GM12878 (cell line): Measurements from ENCODE around the gene FAM170B. TPM values are rescaled to one million over a fixed set of nuclear protein-coding genes. Genes with fewer than 3 reads are reported as not detected.

Experiments
- ATAC-seq: fragments of 200-7000 bp; cut with Tn5 transposase; 3 replicates; pipeline ENCODE4 v1.9.1; 2020; ENCODE audit warnings: mild to moderate bottlenecking, moderate library complexity
- BruUV-seq: library from RNA; stranded (reverse); fragments of 400-500 nt; replicated peaks from 2 replicates; lab custom pipeline; 2021; lab: Mats Ljungman, UMichigan
- CTCF ChIA-PET: fragments of 300-600 bp; sonication (Branson Sonifier 250); formaldehyde crosslinking; extraction: SDS; loops from one replicate; lab custom pipeline; 2021; ENCODE audit warnings: inconsistent platforms; lab: Yijun Ruan, JAX
- POLR2A ChIA-PET: fragments of 350-600 bp; formaldehyde crosslinking; extraction: SDS; loops from one replicate; lab custom pipeline; 2021; ENCODE audit warnings: inconsistent platforms; lab: Charles Lee
- RAD21 ChIA-PET: fragments of 300-600 bp; sonication (Branson Sonifier 250); formaldehyde crosslinking; loops from one replicate; lab custom pipeline; 2023; ENCODE audit warnings: antibody characterized with exemption; ENCODE audit not compliant: unreplicated experiment; lab: Charles Lee
- SMC1A ChIA-PET: fragments of 300-600 bp; sonication (Branson Sonifier 250); formaldehyde crosslinking; loops from one replicate; lab custom pipeline; 2023; ENCODE audit not compliant: unreplicated experiment, uncharacterized antibody; lab: Charles Lee
- DNase-seq: peaks from one replicate; pipeline ENCODE4 v3.0.0-alpha.2; 2011; ENCODE audit warnings: low read depth, low spot score
- FAIRE-seq: peaks from 3 replicates; lab custom pipeline; 2011; peaks lifted over from hg19 to GRCh38; lab: Jason Lieb, UNC
- H2AFZ ChIP-seq: 2 replicates; pipeline ENCODE4 v1.6.0; 2011; ENCODE audit warnings: low read depth, low read length, control low read depth; ENCODE audit not compliant: control insufficient read depth
- H3K27ac ChIP-seq: 2 replicates; pipeline ENCODE4 v1.5.1; 2011; ENCODE audit warnings: control low read depth; ENCODE audit not compliant: control insufficient read depth, insufficient read depth
- H3K27me3 ChIP-seq, 2 experiments: replicated peaks in 1 of 2; 2 replicates each; pipeline versions ENCODE4 v1.6.0 to v1.6.1; 2011; ENCODE audit warnings: low read length in 1 of 2; ENCODE audit not compliant: control insufficient read depth in 2 of 2, insufficient read depth in 2 of 2
- H3K36me3 ChIP-seq, 2 experiments: 2 replicates each; pipeline ENCODE4 v1.5.1; 2011; ENCODE audit warnings: low read length in 1 of 2; ENCODE audit not compliant: control insufficient read depth in 2 of 2, insufficient read depth in 2 of 2
- H3K4me1 ChIP-seq: 2 replicates; pipeline ENCODE4 v1.6.1; 2011; ENCODE audit warnings: mild to moderate bottlenecking, low read length, moderate library complexity, mixed read lengths; ENCODE audit not compliant: control insufficient read depth, insufficient read depth
- H3K4me2 ChIP-seq: 2 replicates; pipeline ENCODE4 v1.6.0; 2011; ENCODE audit warnings: control low read depth; ENCODE audit not compliant: control insufficient read depth, insufficient read depth
- H3K4me3 ChIP-seq: fragments of 200-600 bp; sonication (generic); 2 replicates; pipeline ENCODE4 v1.5.1; 2016
- H3K79me2 ChIP-seq: 2 replicates; pipeline ENCODE4 v1.6.0; 2011; ENCODE audit warnings: low read length; ENCODE audit not compliant: control insufficient read depth, insufficient read depth
- H3K9ac ChIP-seq: 2 replicates; pipeline ENCODE4 v1.8.0; 2011; ENCODE audit warnings: low read length, control low read depth, mixed read lengths; ENCODE audit not compliant: control insufficient read depth, insufficient read depth
- H3K9me3 ChIP-seq: replicated peaks from 3 replicates; pipeline ENCODE4 v1.5.1; 2011; ENCODE audit warnings: mild to moderate bottlenecking, low read length; ENCODE audit not compliant: control insufficient read depth, insufficient read depth
- H4K20me1 ChIP-seq: 2 replicates; pipeline ENCODE4 v1.6.0; 2011; ENCODE audit not compliant: control insufficient read depth, insufficient read depth
- JUND ChIP-seq: IDR thresholded peaks from 2 replicates; pipeline ENCODE4 v1.6.1; 2012; ENCODE audit warnings: low read depth, mild to moderate bottlenecking, low read length, improper control_type of control experiment, moderate library complexity
- KLF5 ChIP-seq: fragments of 450-650 bp; IDR thresholded peaks from 2 replicates; pipeline ENCODE4 v1.6.1; 2014; ENCODE audit warnings: mild to moderate bottlenecking; ENCODE audit not compliant: partially characterized antibody
- MEF2A ChIP-seq: IDR thresholded peaks from 2 replicates; pipeline ENCODE4 v1.6.1; 2011; ENCODE audit warnings: low read depth, mild to moderate bottlenecking, low read length, moderate library complexity; ENCODE audit not compliant: insufficient read depth
- NFYB ChIP-seq: IDR thresholded peaks from 2 replicates; pipeline ENCODE4 v1.6.1; 2011; ENCODE audit warnings: low read depth, mild to moderate bottlenecking, low read length, improper control_type of control experiment, moderate library complexity; ENCODE audit not compliant: insufficient read depth
- NR2C1 ChIP-seq: fragments of 450-650 bp; IDR thresholded peaks from 2 replicates; pipeline ENCODE4 v1.6.1; 2017; ENCODE audit warnings: antibody characterized with exemption, mild to moderate bottlenecking, moderate library complexity
- SUPT20H ChIP-seq: IDR thresholded peaks from 2 replicates; pipeline ENCODE4 v1.6.1; 2011; ENCODE audit warnings: low read depth, mild to moderate bottlenecking, low read length, moderate library complexity, borderline replicate concordance; ENCODE audit not compliant: control insufficient read depth
- ZNF384 ChIP-seq: IDR thresholded peaks from 2 replicates; pipeline ENCODE4 v1.6.1; 2012; ENCODE audit warnings: low read depth, mild to moderate bottlenecking, low read length, improper control_type of control experiment, borderline replicate concordance
- WGBS: methylation state at CpG from one replicate; pipeline ENCODE4 v1.1.6; 2016; ENCODE audit warnings: low lambda C conversion rate; ENCODE audit not compliant: insufficient replicate concordance, insufficient coverage; ENCODE audit errors: missing lambda C conversion rate; 5-methylcytosine and 5-hydroxymethylcytosine counted together
- in situ Hi-C: fragments of 300-500 bp; cut with MboI; formaldehyde crosslinking; loops from 9 replicates; pipeline ENCODE4 v1.14.3; 2018; ENCODE audit warnings: mixed read lengths
- intact Hi-C: fragments of 100-400 bp; cut with micrococcal nuclease; formaldehyde crosslinking; loops from one replicate; pipeline ENCODE4 v1.14.2; 2022; ENCODE audit not compliant: unreplicated experiment
- polyA plus RNA-seq, 11 experiments: library from polyadenylated mRNA; depleted of rRNA in 4 of 11; unstranded in 6 of 11; stranded (reverse) in 5 of 11; fragments of >200 nt; fragmentation: Nextera tagmentation in 4 of 11; fragmentation: Illumina TruSeq in 1 of 11; extraction: Ambion mirVana in 4 of 11; extraction: Trizol in 1 of 11; gene quantifications; 1 replicate in 1 of 11; 2 replicates in 10 of 11; pipeline versions ENCODE4 v1.2.1 to v1.2.3, GENCODE V29; 2011 to 2016; ENCODE audit warnings: inconsistent platforms in 2 of 11, missing spikeins in 2 of 11, low read depth in 1 of 11
- total RNA-seq, 4 experiments: library from RNA; depleted of rRNA in 3 of 4; stranded (reverse); fragments of >200 nt in 3 of 4; fragmentation: Illumina TruSeq in 1 of 4; extraction: Trizol in 1 of 4; gene quantifications; 2 replicates each; pipeline versions ENCODE4 v1.2.1 to v1.2.3, GENCODE V29; 2013 to 2021
- TF ChIP-seq, protein P1 (sequence below): IDR thresholded peaks from 2 replicates; pipeline ENCODE4 v1.6.1; 2012; ENCODE audit warnings: low read length, inconsistent platforms
- TF ChIP-seq, protein P2 (sequence below): fragments of 450-650 bp; formaldehyde crosslinking; IDR thresholded peaks from 2 replicates; pipeline ENCODE4 v1.5.0; 2022; ENCODE audit warnings: mild to moderate bottlenecking, missing genetic modification characterization
- TF ChIP-seq, protein P3 (sequence below): fragments of 450-650 bp; IDR thresholded peaks from 2 replicates; pipeline ENCODE4 v1.6.1; 2017; ENCODE audit warnings: mild to moderate bottlenecking, moderate library complexity

The FAM170B gene
- total and polyA plus RNA-seq, 10 of the 15 experiments (the other 5 are each of a cell fraction or from before 2014, with no cell fraction given), result not detected

DNA sequence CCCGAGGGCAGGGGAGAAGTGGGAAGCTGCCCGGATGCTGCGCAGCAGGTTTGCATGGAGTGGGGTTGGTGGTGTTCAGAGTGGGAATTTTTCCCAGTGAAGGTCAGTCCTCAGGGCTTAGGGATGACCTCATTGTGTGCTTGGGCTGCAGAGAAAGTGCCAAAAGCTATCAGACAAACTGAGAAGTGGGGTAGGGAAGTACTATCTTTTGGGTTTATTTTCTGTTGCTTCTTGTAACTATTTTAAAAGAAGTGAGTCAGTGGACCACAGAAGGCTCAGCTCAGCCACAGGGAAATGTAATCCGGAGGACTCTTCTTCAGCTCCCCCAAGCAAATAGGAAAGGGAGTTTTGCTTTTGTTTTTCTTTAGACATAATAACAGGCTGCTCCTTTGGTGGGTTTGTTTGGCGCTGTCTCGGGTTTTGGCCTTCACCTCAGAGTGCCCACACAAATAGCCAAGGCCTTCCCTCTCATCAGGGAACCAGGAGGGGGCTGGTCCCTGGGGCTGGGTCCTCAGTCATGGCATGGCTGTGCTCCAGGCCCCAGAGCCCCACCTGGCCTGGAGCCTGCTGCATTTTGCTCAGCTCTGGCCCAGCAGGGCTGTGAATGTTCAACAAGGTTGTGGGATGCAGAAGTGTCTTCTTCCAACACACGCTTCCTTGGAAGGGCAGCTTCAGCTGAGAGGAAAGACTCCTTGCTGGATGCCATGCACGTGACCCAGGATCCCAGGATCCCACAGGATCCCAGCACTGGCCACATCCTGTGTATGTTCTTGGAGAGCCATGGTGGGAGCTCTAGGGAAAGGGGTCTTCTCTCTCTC is 5.4 kb upstream of the FAM170B start (continued):
- TF ChIP-seq, protein P1, sequence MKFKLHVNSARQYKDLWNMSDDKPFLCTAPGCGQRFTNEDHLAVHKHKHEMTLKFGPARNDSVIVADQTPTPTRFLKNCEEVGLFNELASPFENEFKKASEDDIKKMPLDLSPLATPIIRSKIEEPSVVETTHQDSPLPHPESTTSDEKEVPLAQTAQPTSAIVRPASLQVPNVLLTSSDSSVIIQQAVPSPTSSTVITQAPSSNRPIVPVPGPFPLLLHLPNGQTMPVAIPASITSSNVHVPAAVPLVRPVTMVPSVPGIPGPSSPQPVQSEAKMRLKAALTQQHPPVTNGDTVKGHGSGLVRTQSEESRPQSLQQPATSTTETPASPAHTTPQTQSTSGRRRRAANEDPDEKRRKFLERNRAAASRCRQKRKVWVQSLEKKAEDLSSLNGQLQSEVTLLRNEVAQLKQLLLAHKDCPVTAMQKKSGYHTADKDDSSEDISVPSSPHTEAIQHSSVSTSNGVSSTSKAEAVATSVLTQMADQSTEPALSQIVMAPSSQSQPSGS, result no peak
- TF ChIP-seq ZNF384, result no peak
- TF ChIP-seq MEF2A, result no peak
- TF ChIP-seq JUND, result no peak
- TF ChIP-seq, all 136 proteins: peak for 5

DNA sequence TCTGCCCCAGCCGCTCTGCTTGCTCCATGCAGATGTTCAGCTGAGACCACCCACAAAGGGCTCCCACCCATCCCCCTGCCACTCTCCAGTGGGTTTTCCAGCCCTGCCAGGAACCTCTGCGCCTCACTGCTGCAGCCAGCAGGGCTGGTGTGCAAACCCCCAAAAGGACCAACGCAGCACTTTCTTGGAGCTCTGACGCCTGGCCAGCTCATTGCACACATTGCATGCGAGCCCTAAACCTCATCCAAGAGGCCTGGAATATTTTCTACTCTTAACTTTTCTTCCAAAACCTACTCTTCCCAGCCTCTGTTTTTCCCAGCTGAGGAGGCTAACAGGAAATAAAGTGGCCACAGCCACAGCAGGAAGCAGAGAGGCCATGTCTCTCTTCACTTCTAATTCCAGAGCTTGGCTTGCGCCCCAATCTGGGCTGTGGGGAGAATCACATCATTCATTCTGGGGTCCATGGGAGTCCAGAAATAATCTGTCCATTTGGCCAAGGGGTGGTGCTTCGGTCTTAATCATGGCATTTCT is 4.6 kb upstream of the FAM170B start:
- Histone ChIP-seq H3K9ac (no peak overlapping the region), H3K9me3 (no peaks in the 10 kb centered on the region), H3K4me3 (no peak overlapping the region), H3K79me2 (no peaks in the 10 kb centered on the region), H3K4me1 (no peaks in the 10 kb centered on the region), H3K36me3 (no peaks in the 10 kb centered on the region), H3K4me2 (no peak overlapping the region), H3K27me3 (no peaks in the 10 kb centered on the region), H4K20me1 (no peaks in the 10 kb centered on the region), H2AFZ (no peak overlapping the region), H3K27ac (no peak overlapping the region)
- FAIRE-seq, result no peak
- CTCF ChIA-PET, result interaction anchor here (2.0 kb wide), 1 partner anchor 269 kb away, joined by 6 read pairs; no protein-coding TSS in a partner anchor
- RAD21 ChIA-PET, result interaction anchor here (0.8 to 1.3 kb wide), 5 partner anchors 8 to 42 kb away, joined by 3 to 4 read pairs (median 3); no protein-coding TSS in a partner anchor
- 52% methylated on average over 7 of the region's 7 CpGs for WGBS
- SMC1A ChIA-PET, result interaction anchor here (1.1 to 1.7 kb wide), 4 partner anchors 10 to 48 kb away, joined by 3 to 7 read pairs (median 3); no protein-coding TSS in a partner anchor
- BruUV-seq, result no TSS peak
- no peak for ATAC-seq
- POLR2A ChIA-PET, result interaction anchor here (1.0 kb wide), 1 partner anchor 10 kb away, joined by 4 read pairs; no protein-coding TSS in a partner anchor
- in situ Hi-C loops (no loop called here), intact Hi-C loops (no loop called here)
- no peak for DNase-seq
- TF ChIP-seq, protein P2, sequence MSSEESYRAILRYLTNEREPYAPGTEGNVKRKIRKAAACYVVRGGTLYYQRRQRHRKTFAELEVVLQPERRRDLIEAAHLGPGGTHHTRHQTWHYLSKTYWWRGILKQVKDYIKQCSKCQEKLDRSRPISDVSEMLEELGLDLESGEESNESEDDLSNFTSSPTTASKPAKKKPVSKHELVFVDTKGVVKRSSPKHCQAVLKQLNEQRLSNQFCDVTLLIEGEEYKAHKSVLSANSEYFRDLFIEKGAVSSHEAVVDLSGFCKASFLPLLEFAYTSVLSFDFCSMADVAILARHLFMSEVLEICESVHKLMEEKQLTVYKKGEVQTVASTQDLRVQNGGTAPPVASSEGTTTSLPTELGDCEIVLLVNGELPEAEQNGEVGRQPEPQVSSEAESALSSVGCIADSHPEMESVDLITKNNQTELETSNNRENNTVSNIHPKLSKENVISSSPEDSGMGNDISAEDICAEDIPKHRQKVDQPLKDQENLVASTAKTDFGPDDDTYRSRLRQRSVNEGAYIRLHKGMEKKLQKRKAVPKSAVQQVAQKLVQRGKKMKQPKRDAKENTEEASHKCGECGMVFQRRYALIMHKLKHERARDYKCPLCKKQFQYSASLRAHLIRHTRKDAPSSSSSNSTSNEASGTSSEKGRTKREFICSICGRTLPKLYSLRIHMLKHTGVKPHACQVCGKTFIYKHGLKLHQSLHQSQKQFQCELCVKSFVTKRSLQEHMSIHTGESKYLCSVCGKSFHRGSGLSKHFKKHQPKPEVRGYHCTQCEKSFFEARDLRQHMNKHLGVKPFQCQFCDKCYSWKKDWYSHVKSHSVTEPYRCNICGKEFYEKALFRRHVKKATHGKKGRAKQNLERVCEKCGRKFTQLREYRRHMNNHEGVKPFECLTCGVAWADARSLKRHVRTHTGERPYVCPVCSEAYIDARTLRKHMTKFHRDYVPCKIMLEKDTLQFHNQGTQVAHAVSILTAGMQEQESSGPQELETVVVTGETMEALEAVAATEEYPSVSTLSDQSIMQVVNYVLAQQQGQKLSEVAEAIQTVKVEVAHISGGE (CRISPR knock-in tag), result no peak
- TF ChIP-seq, protein P3, sequence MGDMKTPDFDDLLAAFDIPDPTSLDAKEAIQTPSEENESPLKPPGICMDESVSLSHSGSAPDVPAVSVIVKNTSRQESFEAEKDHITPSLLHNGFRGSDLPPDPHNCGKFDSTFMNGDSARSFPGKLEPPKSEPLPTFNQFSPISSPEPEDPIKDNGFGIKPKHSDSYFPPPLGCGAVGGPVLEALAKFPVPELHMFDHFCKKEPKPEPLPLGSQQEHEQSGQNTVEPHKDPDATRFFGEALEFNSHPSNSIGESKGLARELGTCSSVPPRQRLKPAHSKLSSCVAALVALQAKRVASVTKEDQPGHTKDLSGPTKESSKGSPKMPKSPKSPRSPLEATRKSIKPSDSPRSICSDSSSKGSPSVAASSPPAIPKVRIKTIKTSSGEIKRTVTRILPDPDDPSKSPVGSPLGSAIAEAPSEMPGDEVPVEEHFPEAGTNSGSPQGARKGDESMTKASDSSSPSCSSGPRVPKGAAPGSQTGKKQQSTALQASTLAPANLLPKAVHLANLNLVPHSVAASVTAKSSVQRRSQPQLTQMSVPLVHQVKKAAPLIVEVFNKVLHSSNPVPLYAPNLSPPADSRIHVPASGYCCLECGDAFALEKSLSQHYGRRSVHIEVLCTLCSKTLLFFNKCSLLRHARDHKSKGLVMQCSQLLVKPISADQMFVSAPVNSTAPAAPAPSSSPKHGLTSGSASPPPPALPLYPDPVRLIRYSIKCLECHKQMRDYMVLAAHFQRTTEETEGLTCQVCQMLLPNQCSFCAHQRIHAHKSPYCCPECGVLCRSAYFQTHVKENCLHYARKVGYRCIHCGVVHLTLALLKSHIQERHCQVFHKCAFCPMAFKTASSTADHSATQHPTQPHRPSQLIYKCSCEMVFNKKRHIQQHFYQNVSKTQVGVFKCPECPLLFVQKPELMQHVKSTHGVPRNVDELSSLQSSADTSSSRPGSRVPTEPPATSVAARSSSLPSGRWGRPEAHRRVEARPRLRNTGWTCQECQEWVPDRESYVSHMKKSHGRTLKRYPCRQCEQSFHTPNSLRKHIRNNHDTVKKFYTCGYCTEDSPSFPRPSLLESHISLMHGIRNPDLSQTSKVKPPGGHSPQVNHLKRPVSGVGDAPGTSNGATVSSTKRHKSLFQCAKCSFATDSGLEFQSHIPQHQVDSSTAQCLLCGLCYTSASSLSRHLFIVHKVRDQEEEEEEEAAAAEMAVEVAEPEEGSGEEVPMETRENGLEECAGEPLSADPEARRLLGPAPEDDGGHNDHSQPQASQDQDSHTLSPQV, result no peak
- TF ChIP-seq NR2C1 (no peak), NFYB (no peak), SUPT20H (no peak), KLF5 (no peak), JUND (no peak)
